HL-60/S4 treated with retinoic acid at 250 ng/mL for 4 days and 3 days (cell line): ENCODE measurements around the gene COA1.

Source experiments
- in situ Hi-C: fragments of 300-500 bp; cut with MboI; formaldehyde crosslinking; loops from 2 replicates; pipeline ENCODE4 v1.7.0; 2022; ENCODE audit warnings: low sequenced_read_pairs

Gene COA1

DNA sequence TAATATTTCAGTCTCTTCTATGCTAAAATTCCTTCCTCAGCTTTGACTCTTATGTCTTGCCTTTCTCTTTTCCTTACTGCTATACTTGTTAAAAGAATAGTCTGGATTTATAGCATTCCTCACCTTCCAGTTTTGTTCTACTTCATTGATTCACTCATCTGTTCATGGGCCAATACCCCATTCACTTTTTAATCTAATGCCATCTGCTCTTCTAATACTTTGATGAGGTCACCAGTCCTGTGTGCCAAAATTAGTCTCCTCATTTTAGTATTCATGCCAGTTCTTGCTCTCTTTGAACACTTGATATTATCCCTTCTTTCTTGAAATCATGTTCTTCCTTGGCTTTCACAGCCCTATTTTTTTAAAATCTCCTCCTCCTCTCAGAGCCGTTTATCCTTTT, 127.1 kb downstream of the COA1 start:
- in situ Hi-C loops = no loop called here

DNA sequence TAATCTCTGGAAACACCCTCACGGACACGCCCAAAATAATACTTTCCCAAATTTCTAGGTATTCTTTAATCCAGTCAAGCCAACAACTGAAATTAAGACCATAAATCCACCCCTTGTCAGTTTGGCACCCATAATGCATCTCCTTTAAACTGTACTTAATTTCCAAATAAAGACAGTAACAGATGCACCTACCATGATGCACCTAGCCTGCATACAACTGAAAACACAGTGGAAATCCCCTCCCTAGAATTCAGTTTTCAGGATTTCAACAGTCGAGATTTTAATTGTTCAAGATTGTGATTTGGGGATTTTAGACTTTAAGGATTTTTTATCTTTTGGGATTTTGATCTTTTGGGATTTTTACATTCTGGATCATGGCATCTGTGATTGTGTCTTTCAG, 129.3 kb downstream of the COA1 start:
- in situ Hi-C loops = no loop called here

DNA sequence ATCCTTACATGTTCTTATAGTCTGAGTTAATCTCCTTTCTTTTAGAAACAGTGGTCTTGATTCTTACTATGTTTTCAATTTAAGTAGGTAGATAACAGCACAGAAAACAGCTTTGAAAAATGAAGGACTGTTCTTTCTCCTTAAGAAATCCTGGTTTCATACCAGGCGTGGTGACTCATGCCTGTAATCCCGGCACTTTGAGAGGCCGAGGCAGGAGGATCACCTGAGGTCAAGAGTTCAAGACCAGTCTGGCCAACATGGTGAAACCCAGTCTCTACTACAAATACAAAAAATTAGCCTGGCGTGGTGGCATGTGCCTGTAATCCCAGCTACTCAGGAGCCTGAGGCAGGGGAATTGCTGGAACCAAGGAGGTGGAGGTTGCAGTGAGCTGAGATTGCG, 132.9 kb downstream of the COA1 start:
- in situ Hi-C loops = loop anchor here (25.0 kb wide), 1 partner anchor 241 kb away; no protein-coding TSS in a partner anchor

- in situ Hi-C loops = loop anchor here (25.0 kb wide), 1 partner anchor 243 kb away; no protein-coding TSS in a partner anchor
Observed at GRCh38 chr7:43594020-43594419, 135.3 kb downstream of the COA1 start.

DNA sequence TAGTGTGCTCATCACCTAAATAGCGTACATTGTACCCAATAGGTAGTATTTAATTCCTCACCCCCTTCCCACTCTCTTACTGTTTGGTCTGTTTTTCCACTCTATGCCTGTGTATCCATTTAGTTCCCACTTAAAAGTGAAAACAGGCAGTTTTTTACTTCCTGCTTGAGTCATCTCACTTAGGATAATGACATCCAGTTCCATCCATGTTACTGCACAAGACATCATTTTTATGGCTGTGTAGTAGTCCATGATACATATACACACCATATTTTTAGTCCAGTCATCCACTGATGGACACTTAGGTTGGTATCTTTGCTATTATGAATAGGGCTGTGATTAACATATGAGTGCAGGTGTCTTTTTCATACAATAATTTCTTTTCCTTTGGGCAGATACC, 136.3 kb downstream of the COA1 start:
- in situ Hi-C loops = loop anchor here (25.0 kb wide), 1 partner anchor 244 kb away; no protein-coding TSS in a partner anchor

- in situ Hi-C loops = loop anchor here (25.0 kb wide), 1 partner anchor 245 kb away; no protein-coding TSS in a partner anchor
Observed at GRCh38 chr7:43592326-43592725, 137.0 kb downstream of the COA1 start.

GRCh38 chr7:43591558-43592180, 137.7 kb downstream of the COA1 start:
- in situ Hi-C loops = loop anchor here (25.0 kb wide), 1 partner anchor 246 kb away; no protein-coding TSS in a partner anchor

GRCh38 chr7:43590862-43591557, 138.3 kb downstream of the COA1 start:
- in situ Hi-C loops = loop anchor here (25.0 kb wide), 1 partner anchor 246 kb away; no protein-coding TSS in a partner anchor

GRCh38 chr7:43589728-43590127, 139.6 kb downstream of the COA1 start:
- in situ Hi-C loops = loop anchor here (25.0 kb wide), 1 partner anchor 248 kb away; no protein-coding TSS in a partner anchor
